ENCODE measurements around the gene HOXD12. TPM values are rescaled to one million over a fixed set of nuclear protein-coding genes. Genes with fewer than 3 reads are reported as not detected.

Gene HOXD12
- total and polyA plus RNA-seq, 2 experiments from 2014 or later: not detected

DNA sequence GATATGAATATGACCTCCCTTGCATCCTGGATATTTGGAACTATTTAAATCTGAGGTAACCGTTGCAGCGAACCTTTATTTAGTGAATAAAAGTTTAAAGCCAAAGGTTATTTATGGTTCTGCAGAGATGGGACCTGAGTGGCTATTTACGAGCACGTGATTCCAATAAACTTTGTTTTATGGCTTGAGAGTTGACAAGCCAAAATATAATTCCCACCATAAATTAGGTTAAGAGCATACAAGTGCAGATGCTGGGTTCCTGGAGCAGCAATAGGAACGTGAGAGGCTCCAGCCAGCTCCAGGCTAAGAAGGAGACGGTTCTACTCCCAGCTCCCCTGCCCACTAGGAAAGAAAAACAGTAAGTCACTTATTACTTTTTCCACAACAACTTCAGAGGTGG, 46.5 kb downstream of the HOXD12 start:
- Histone ChIP-seq H3F3A (replicated peaks; ENCODE audit: low read depth) (peaks cover 27% of the 10 kb centered on the region; the same call in 1 of the 2 replicates), H3K4me1 (ENCODE audit: insufficient read depth) (peaks cover 13% of the 10 kb centered on the region), H3K79me2 (replicated peaks; ENCODE audit: insufficient read depth) (no peaks in the 10 kb centered on the region), H3K4me2 (no peak overlapping the region), H2AFZ (no peak overlapping the region), H3K4me3 (no peak overlapping the region), H3K27ac (ENCODE audit: low read depth) (no peak overlapping the region), H4K20me1 (replicated peaks; ENCODE audit: insufficient read depth) (peaks cover 39% of the 10 kb centered on the region), H3K27me3 (ENCODE audit: insufficient read depth) (peaks cover 100% of the 10 kb centered on the region), H3K36me3 (ENCODE audit: insufficient read depth) (no peaks in the 10 kb centered on the region), H3K9me2 (ENCODE audit: insufficient read depth) (no peaks in the 10 kb centered on the region)
- H3K4me3 Mint-ChIP-seq: no peak overlapping the region
- H3K9me3 Mint-ChIP-seq: 0 out of 3 replicates have a peak, but pooled peaks cover 2% of the 10 kb centered on the region
- peaks cover 12% of the 10 kb centered on the region for H3K4me1 Mint-ChIP-seq
- no peak for TF ChIP-seq STAT1 (IDR thresholded peaks at IDR 0.05; ENCODE audit: unreplicated experiment)
- no peak for TF ChIP-seq ZNF331 (CRISPR knock-in tag; IDR thresholded peaks at IDR 0.05; ENCODE audit: low read depth)
- peak; percentile 36 for TF ChIP-seq EZH2 (IDR thresholded peaks at IDR 0.05; ENCODE audit: low read depth, unreplicated experiment)
- TF ChIP-seq ZNF114 (CRISPR knock-in tag; IDR thresholded peaks at IDR 0.05): no peak
- TF ChIP-seq, protein P1, sequence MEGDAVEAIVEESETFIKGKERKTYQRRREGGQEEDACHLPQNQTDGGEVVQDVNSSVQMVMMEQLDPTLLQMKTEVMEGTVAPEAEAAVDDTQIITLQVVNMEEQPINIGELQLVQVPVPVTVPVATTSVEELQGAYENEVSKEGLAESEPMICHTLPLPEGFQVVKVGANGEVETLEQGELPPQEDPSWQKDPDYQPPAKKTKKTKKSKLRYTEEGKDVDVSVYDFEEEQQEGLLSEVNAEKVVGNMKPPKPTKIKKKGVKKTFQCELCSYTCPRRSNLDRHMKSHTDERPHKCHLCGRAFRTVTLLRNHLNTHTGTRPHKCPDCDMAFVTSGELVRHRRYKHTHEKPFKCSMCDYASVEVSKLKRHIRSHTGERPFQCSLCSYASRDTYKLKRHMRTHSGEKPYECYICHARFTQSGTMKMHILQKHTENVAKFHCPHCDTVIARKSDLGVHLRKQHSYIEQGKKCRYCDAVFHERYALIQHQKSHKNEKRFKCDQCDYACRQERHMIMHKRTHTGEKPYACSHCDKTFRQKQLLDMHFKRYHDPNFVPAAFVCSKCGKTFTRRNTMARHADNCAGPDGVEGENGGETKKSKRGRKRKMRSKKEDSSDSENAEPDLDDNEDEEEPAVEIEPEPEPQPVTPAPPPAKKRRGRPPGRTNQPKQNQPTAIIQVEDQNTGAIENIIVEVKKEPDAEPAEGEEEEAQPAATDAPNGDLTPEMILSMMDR (conservative IDR thresholded peaks at IDR 0.05; ENCODE audit: low read depth in 2 of 2): no peak
- TF ChIP-seq EZH2phosphoT487 (IDR thresholded peaks at IDR 0.05; ENCODE audit: unreplicated experiment): peak; percentile 0
- TF ChIP-seq CREB1 (CRISPR knock-in tag; IDR thresholded peaks at IDR 0.05; ENCODE audit: low read depth): no peak
- no peak for TF ChIP-seq POLR2AphosphoS5 (IDR thresholded peaks at IDR 0.05; ENCODE audit: low read depth)
- peaks cover 100% of the 10 kb centered on the region for H3K27me3 Mint-ChIP-seq (ENCODE audit: insufficient read depth, low read depth, poor library complexity)
- H3K36me3 Mint-ChIP-seq (ENCODE audit: low read depth): no peaks in the 10 kb centered on the region
- ATAC-seq (no peak), DNase-seq (ENCODE audit: low spot score) (no peak)
- H3K27ac Mint-ChIP-seq: no peak overlapping the region

DNA sequence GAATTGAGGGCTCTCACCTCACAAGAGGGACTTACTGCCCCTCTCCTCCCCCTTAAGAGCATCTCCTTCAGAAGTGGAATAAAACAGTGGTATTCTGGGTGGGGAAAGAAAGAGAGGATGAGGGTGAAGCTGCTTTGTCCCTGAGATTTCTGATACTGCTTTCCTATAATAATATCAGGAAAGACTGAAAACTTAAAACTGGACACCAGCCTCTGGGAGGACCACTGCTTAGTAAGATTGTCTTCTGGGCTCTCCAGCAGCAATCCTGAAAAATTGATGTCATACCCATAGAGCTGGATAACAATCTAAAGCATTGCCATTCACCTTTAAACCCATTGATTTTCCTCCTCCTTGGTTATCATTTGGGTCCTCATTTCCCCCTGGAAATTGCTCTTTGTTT, 47.0 kb downstream of the HOXD12 start:
- peaks cover 22% of the 10 kb centered on the region; the same call in 1 of the 2 replicates for H3F3A ChIP-seq (replicated peaks; ENCODE audit: low read depth)
- H2AFZ ChIP-seq: no peak overlapping the region
- H3K27me3 Mint-ChIP-seq (ENCODE audit: insufficient read depth, low read depth, poor library complexity): peaks cover 100% of the 10 kb centered on the region
- H3K9me3 Mint-ChIP-seq: 0 out of 3 replicates have a peak, but pooled peaks cover 2% of the 10 kb centered on the region
- ATAC-seq: no peak
- H3K27ac Mint-ChIP-seq: no peak overlapping the region
- H3K4me3 Mint-ChIP-seq: no peak overlapping the region
- peaks cover 15% of the 10 kb centered on the region for H3K4me1 Mint-ChIP-seq
- H3K4me3 ChIP-seq: no peak overlapping the region
- H3K27ac ChIP-seq (ENCODE audit: low read depth): no peak overlapping the region
- peaks cover 34% of the 10 kb centered on the region for H4K20me1 ChIP-seq (replicated peaks; ENCODE audit: insufficient read depth)
- no peaks in the 10 kb centered on the region for H3K9me2 ChIP-seq (ENCODE audit: insufficient read depth)
- peaks cover 13% of the 10 kb centered on the region for H3K4me1 ChIP-seq (ENCODE audit: insufficient read depth)
- no peak for DNase-seq (ENCODE audit: low spot score)
- no peak overlapping the region for H3K4me2 ChIP-seq
- no peaks in the 10 kb centered on the region for H3K36me3 ChIP-seq (ENCODE audit: insufficient read depth)
- H3K27me3 ChIP-seq (ENCODE audit: insufficient read depth): peaks cover 100% of the 10 kb centered on the region
- H3K36me3 Mint-ChIP-seq (ENCODE audit: low read depth): no peaks in the 10 kb centered on the region
- no peaks in the 10 kb centered on the region for H3K79me2 ChIP-seq (replicated peaks; ENCODE audit: insufficient read depth)
- TF ChIP-seq JUNB (IDR thresholded peaks at IDR 0.05; ENCODE audit: unreplicated experiment) (no peak), POLR2AphosphoS5 (IDR thresholded peaks at IDR 0.05; ENCODE audit: low read depth) (no peak), EZH2phosphoT487 (IDR thresholded peaks at IDR 0.05; ENCODE audit: unreplicated experiment) (no peak), ZNF114 (CRISPR knock-in tag; IDR thresholded peaks at IDR 0.05) (no peak), NANOG (IDR thresholded peaks at IDR 0.05; ENCODE audit: borderline replicate concordance) (no peak)
- TF ChIP-seq, protein P2, sequence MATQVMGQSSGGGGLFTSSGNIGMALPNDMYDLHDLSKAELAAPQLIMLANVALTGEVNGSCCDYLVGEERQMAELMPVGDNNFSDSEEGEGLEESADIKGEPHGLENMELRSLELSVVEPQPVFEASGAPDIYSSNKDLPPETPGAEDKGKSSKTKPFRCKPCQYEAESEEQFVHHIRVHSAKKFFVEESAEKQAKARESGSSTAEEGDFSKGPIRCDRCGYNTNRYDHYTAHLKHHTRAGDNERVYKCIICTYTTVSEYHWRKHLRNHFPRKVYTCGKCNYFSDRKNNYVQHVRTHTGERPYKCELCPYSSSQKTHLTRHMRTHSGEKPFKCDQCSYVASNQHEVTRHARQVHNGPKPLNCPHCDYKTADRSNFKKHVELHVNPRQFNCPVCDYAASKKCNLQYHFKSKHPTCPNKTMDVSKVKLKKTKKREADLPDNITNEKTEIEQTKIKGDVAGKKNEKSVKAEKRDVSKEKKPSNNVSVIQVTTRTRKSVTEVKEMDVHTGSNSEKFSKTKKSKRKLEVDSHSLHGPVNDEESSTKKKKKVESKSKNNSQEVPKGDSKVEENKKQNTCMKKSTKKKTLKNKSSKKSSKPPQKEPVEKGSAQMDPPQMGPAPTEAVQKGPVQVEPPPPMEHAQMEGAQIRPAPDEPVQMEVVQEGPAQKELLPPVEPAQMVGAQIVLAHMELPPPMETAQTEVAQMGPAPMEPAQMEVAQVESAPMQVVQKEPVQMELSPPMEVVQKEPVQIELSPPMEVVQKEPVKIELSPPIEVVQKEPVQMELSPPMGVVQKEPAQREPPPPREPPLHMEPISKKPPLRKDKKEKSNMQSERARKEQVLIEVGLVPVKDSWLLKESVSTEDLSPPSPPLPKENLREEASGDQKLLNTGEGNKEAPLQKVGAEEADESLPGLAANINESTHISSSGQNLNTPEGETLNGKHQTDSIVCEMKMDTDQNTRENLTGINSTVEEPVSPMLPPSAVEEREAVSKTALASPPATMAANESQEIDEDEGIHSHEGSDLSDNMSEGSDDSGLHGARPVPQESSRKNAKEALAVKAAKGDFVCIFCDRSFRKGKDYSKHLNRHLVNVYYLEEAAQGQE (IDR thresholded peaks at IDR 0.05; ENCODE audit: unreplicated experiment): no peak
